HCT116 (cell line): ENCODE data around the gene ITGAE. TPM values are rescaled to one million over a fixed set of nuclear protein-coding genes. Genes with fewer than 3 reads are reported as not detected.

Source experiments
- ATAC-seq: fragments of 200-7000 bp; cut with Tn5 transposase; 2 replicates; pipeline ENCODE4 v1.9.1; 2020; ENCODE audit warnings: mild to moderate bottlenecking, moderate library complexity
- BruUV-seq: library from RNA; stranded (reverse); fragments of 400-500 nt; replicated peaks from 2 replicates; lab custom pipeline; 2021; lab: Mats Ljungman, UMichigan
- CTCF ChIA-PET: fragments of 300-600 bp; sonication (Branson Sonifier 250); formaldehyde crosslinking; loops from one replicate; lab custom pipeline; 2021; ENCODE audit warnings: antibody characterized with exemption; lab: Charles Lee
- POLR2A ChIA-PET: fragments of 300-600, 350-600 bp; sonication (Branson Sonifier 250); formaldehyde crosslinking; loops from one replicate; lab custom pipeline; 2021; ENCODE audit warnings: antibody characterized with exemption; lab: Charles Lee
- RAD21 ChIA-PET, 2 experiments: fragments of 300-600 bp; sonication (Branson Sonifier 250); formaldehyde crosslinking; loops; one replicate each; lab custom pipeline; 2023; ENCODE audit warnings: low total read pairs in 2 of 2; ENCODE audit not compliant: uncharacterized antibody in 2 of 2, unreplicated experiment in 2 of 2, low non-redundant PET in 1 of 2; lab: Charles Lee
- DNase-seq: peaks from one replicate; pipeline ENCODE4 v3.0.0-alpha.2; 2010; ENCODE audit warnings: low read depth, low spot score
- H2AFZ ChIP-seq: fragments of 200-600 bp; shearing (Covaris generic), sonication (generic); 2 replicates; pipeline ENCODE4 v1.6.1; 2017; ENCODE audit warnings: low read depth, mixed run types, mixed read lengths, antibody characterized with exemption, low read length; ENCODE audit not compliant: poor library complexity, severe bottlenecking
- H3K27ac ChIP-seq: 2 replicates; pipeline ENCODE4 v1.5.1; 2012; ENCODE audit warnings: low read depth, low read length
- H3K27me3 ChIP-seq: fragments of 200-600 bp; sonication (generic); 2 replicates; pipeline ENCODE4 v1.6.1; 2016; ENCODE audit warnings: mixed run types, low read length, mixed read lengths; ENCODE audit not compliant: insufficient read depth
- H3K36me3 ChIP-seq, 2 experiments: fragments of 200-500 bp in 1 of 2; fragments of 200-600 bp in 1 of 2; sonication (Bioruptor generic) in 1 of 2; sonication (generic) in 1 of 2; 2 replicates each; pipeline versions ENCODE4 v1.5.1 to v1.6.1; 2014 to 2016; ENCODE audit warnings: low read length in 2 of 2, inconsistent platforms in 1 of 2, mixed read lengths in 1 of 2, mixed run types in 1 of 2; ENCODE audit not compliant: insufficient read depth in 2 of 2, control insufficient read depth in 1 of 2
- H3K4me1 ChIP-seq, 2 experiments: fragments of 200-600 bp in 1 of 2; sonication (generic) in 1 of 2; 2 replicates each; pipeline versions ENCODE4 v1.5.1 to v1.6.1; 2012 to 2017; ENCODE audit warnings: low read length in 2 of 2, inconsistent platforms in 1 of 2, mild to moderate bottlenecking in 1 of 2, mixed read lengths in 1 of 2, mixed run types in 1 of 2, moderate library complexity in 1 of 2; ENCODE audit not compliant: insufficient read depth in 2 of 2, control insufficient read depth in 1 of 2
- H3K4me2 ChIP-seq: fragments of 200-600 bp; sonication (generic); 2 replicates; pipeline ENCODE4 v1.6.1; 2017; ENCODE audit warnings: mixed run types, low read length, mixed read lengths
- H3K4me3 ChIP-seq, 2 experiments: fragments of 200-600 bp in 1 of 2; sonication (generic) in 1 of 2; replicated peaks in 1 of 2; 2 replicates each; pipeline ENCODE4 v1.5.1; 2011 to 2016; ENCODE audit warnings: low read length in 2 of 2, control low read depth in 1 of 2, low read depth in 1 of 2, mild to moderate bottlenecking in 1 of 2, mixed read lengths in 1 of 2, mixed run types in 1 of 2
- H3K79me2 ChIP-seq: fragments of 200-600 bp; sonication (generic); 2 replicates; pipeline ENCODE4 v1.6.1; 2017; ENCODE audit warnings: mild to moderate bottlenecking, mixed run types, low read length, moderate library complexity, mixed read lengths; ENCODE audit not compliant: insufficient read depth
- H3K9ac ChIP-seq: fragments of 200-600 bp; sonication (generic); 2 replicates; pipeline ENCODE4 v1.6.1; 2016; ENCODE audit warnings: low read length, mixed read lengths
- H3K9me2 ChIP-seq: fragments of 200-600 bp; sonication (generic), shearing (Covaris generic); 2 replicates; pipeline ENCODE4 v1.6.1; 2017; ENCODE audit warnings: mixed run types, mild to moderate bottlenecking, moderate library complexity; ENCODE audit not compliant: insufficient read depth
- H3K9me3 ChIP-seq, 2 experiments: fragments of 200-500 bp in 1 of 2; fragments of 200-600 bp in 1 of 2; sonication (Bioruptor generic) in 1 of 2; sonication (generic) in 1 of 2; 2 replicates each; pipeline ENCODE4 v1.6.1; 2014 to 2017; ENCODE audit warnings: low read length in 2 of 2, mixed read lengths in 2 of 2, inconsistent platforms in 1 of 2, low read depth in 1 of 2, mild to moderate bottlenecking in 1 of 2, mixed run types in 1 of 2, moderate library complexity in 1 of 2; ENCODE audit not compliant: control insufficient read depth in 1 of 2, insufficient read depth in 1 of 2
- H4K20me1 ChIP-seq: fragments of 200-600 bp; sonication (generic), shearing (Covaris generic); 2 replicates; pipeline ENCODE4 v1.6.1; 2017; ENCODE audit warnings: mixed run types, mild to moderate bottlenecking, moderate library complexity; ENCODE audit not compliant: insufficient read depth
- CBX3 ChIP-seq: IDR thresholded peaks from 2 replicates; pipeline ENCODE4 v1.6.1; 2012; ENCODE audit warnings: low read depth
- CEBPB ChIP-seq: IDR thresholded peaks from 2 replicates; pipeline ENCODE4 v1.6.1; 2012; ENCODE audit warnings: low read depth
- EZH2 ChIP-seq: fragments of 200-600 bp; sonication (generic); IDR thresholded peaks from 2 replicates; pipeline ENCODE4 v1.6.1; 2017; ENCODE audit warnings: antibody characterized with exemption, mixed run types
- EZH2phosphoT487 ChIP-seq: fragments of 200-600 bp; IDR thresholded peaks from 2 replicates; pipeline ENCODE4 v1.6.1; 2018; ENCODE audit warnings: antibody characterized with exemption, borderline replicate concordance
- FOSL1 ChIP-seq: IDR thresholded peaks from 2 replicates; pipeline ENCODE4 v1.6.1; 2012; ENCODE audit warnings: low read depth
- JUND ChIP-seq: IDR thresholded peaks from 2 replicates; pipeline ENCODE4 v1.6.1; 2012
- RAD21 ChIP-seq: IDR thresholded peaks from 2 replicates; pipeline ENCODE4 v1.6.1; 2012; ENCODE audit warnings: low read depth, mild to moderate bottlenecking
- SIN3A ChIP-seq: IDR thresholded peaks from 2 replicates; pipeline ENCODE4 v1.6.1; 2012; ENCODE audit warnings: low read depth
- SP1 ChIP-seq: IDR thresholded peaks from 2 replicates; pipeline ENCODE4 v1.6.1; 2012; ENCODE audit warnings: low read depth
- SRF ChIP-seq: IDR thresholded peaks from 2 replicates; pipeline ENCODE4 v1.6.1; 2012; ENCODE audit warnings: low read depth
- TCF7L2 ChIP-seq: IDR thresholded peaks from 2 replicates; pipeline ENCODE4 v1.7.0; 2011; ENCODE audit warnings: borderline replicate concordance, inconsistent platforms; ENCODE audit not compliant: insufficient read depth, insufficient read length; ENCODE audit errors: extremely low read depth
- ZNF274 ChIP-seq: fragments of 200-500 bp; sonication (Bioruptor generic); IDR thresholded peaks from 2 replicates; pipeline ENCODE4 v1.6.1; 2014; ENCODE audit warnings: mild to moderate bottlenecking, low read depth, low read length, inconsistent platforms
- intact Hi-C: fragments of 100-400 bp; cut with micrococcal nuclease; formaldehyde crosslinking; loops from 2 replicates; pipeline ENCODE4 v1.10.0; 2022
- total RNA-seq: library from RNA; stranded (reverse); gene quantifications from one replicate; pipeline ENCODE4 v1.2.1, GENCODE V29; 2021; ENCODE audit not compliant: unreplicated experiment
- TF ChIP-seq, protein P1 (sequence below), 3 experiments: fragments of 200-600 bp in 1 of 3; sonication (generic) in 1 of 3; IDR thresholded peaks in 2 of 3; conservative IDR thresholded peaks in 1 of 3; 2 replicates each; pipeline ENCODE4 v1.5.1; 2012 to 2017; ENCODE audit warnings: low read depth in 2 of 3, low read length in 2 of 3, antibody characterized with exemption in 1 of 3, borderline replicate concordance in 1 of 3, control low read depth in 1 of 3, mild to moderate bottlenecking in 1 of 3, mixed read lengths in 1 of 3, mixed run types in 1 of 3, moderate library complexity in 1 of 3; ENCODE audit not compliant: insufficient read depth in 1 of 3
- TF ChIP-seq, protein P2 (sequence below): IDR thresholded peaks from 2 replicates; pipeline ENCODE4 v1.6.1; 2012; ENCODE audit warnings: low read depth
- TF ChIP-seq, protein P3 (sequence below): IDR thresholded peaks from 2 replicates; pipeline ENCODE4 v1.6.1; 2011; ENCODE audit warnings: mild to moderate bottlenecking, low read length, moderate library complexity; ENCODE audit not compliant: insufficient replicate concordance; ENCODE audit errors: extremely low read depth

The ITGAE gene
- total RNA-seq, 1 experiment from 2014 or later = 19.9 TPM

DNA sequence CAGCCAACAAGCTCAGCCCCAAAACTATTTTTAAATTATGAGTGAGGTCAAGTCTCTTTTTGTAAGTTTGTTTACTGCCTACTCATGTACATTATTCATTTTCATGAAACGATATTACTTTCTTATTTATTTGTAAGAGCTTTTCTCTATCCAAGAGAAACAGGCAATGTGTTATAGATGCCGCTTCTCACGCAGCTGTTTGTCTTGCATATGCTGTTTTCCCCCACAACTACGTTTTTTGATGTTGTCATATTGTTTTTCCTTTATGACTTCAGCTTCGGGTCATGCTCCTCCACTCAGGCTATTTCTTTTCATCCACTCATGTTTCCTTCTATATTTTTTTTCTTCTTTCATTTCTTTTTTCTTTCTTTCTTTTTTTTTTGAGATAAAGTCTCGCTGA, 20.0 kb downstream of the ITGAE start:
- no TSS peak for BruUV-seq
- ATAC-seq (no peak), DNase-seq (no peak)
- Histone ChIP-seq H3K27ac (no peak overlapping the region), H3K4me3 (no peak overlapping the region), H3K36me3 (no peaks in the 10 kb centered on the region), H2AFZ (no peak overlapping the region), H3K9me2 (no peaks in the 10 kb centered on the region), H3K9ac (no peak overlapping the region), H4K20me1 (no peaks in the 10 kb centered on the region), H3K4me2 (no peak overlapping the region), H3K79me2 (no peaks in the 10 kb centered on the region), H3K9me3 (no peaks in the 10 kb centered on the region), H3K27me3 (no peaks in the 10 kb centered on the region), H3K4me1 (no peaks in the 10 kb centered on the region)
- ChIA-PET RAD21 (no interaction called here), POLR2A (no interaction called here), CTCF (no interaction called here)
- TF ChIP-seq EZH2phosphoT487 = no peak
- no peak for TF ChIP-seq SRF
- TF ChIP-seq SP1 = no peak
- no peak for TF ChIP-seq JUND
- TF ChIP-seq, protein P1, sequence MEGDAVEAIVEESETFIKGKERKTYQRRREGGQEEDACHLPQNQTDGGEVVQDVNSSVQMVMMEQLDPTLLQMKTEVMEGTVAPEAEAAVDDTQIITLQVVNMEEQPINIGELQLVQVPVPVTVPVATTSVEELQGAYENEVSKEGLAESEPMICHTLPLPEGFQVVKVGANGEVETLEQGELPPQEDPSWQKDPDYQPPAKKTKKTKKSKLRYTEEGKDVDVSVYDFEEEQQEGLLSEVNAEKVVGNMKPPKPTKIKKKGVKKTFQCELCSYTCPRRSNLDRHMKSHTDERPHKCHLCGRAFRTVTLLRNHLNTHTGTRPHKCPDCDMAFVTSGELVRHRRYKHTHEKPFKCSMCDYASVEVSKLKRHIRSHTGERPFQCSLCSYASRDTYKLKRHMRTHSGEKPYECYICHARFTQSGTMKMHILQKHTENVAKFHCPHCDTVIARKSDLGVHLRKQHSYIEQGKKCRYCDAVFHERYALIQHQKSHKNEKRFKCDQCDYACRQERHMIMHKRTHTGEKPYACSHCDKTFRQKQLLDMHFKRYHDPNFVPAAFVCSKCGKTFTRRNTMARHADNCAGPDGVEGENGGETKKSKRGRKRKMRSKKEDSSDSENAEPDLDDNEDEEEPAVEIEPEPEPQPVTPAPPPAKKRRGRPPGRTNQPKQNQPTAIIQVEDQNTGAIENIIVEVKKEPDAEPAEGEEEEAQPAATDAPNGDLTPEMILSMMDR (IDR thresholded peaks at IDR 0.05 in 2 of 3, conservative IDR thresholded peaks at IDR 0.05 in 1 of 3; ENCODE audit: borderline replicate concordance in 1 of 3, insufficient read depth in 1 of 3, low read depth in 2 of 3, low read length in 2 of 3) = no peak
- no peak for TF ChIP-seq RAD21
- TF ChIP-seq SIN3A = no peak
- TF ChIP-seq FOSL1 = no peak
- no peak for TF ChIP-seq TCF7L2
- no peak for TF ChIP-seq ZNF274
- TF ChIP-seq EZH2 = no peak
- TF ChIP-seq, protein P2, sequence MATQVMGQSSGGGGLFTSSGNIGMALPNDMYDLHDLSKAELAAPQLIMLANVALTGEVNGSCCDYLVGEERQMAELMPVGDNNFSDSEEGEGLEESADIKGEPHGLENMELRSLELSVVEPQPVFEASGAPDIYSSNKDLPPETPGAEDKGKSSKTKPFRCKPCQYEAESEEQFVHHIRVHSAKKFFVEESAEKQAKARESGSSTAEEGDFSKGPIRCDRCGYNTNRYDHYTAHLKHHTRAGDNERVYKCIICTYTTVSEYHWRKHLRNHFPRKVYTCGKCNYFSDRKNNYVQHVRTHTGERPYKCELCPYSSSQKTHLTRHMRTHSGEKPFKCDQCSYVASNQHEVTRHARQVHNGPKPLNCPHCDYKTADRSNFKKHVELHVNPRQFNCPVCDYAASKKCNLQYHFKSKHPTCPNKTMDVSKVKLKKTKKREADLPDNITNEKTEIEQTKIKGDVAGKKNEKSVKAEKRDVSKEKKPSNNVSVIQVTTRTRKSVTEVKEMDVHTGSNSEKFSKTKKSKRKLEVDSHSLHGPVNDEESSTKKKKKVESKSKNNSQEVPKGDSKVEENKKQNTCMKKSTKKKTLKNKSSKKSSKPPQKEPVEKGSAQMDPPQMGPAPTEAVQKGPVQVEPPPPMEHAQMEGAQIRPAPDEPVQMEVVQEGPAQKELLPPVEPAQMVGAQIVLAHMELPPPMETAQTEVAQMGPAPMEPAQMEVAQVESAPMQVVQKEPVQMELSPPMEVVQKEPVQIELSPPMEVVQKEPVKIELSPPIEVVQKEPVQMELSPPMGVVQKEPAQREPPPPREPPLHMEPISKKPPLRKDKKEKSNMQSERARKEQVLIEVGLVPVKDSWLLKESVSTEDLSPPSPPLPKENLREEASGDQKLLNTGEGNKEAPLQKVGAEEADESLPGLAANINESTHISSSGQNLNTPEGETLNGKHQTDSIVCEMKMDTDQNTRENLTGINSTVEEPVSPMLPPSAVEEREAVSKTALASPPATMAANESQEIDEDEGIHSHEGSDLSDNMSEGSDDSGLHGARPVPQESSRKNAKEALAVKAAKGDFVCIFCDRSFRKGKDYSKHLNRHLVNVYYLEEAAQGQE = no peak
- TF ChIP-seq CEBPB = no peak
- no peak for TF ChIP-seq CBX3
- TF ChIP-seq, protein P3, sequence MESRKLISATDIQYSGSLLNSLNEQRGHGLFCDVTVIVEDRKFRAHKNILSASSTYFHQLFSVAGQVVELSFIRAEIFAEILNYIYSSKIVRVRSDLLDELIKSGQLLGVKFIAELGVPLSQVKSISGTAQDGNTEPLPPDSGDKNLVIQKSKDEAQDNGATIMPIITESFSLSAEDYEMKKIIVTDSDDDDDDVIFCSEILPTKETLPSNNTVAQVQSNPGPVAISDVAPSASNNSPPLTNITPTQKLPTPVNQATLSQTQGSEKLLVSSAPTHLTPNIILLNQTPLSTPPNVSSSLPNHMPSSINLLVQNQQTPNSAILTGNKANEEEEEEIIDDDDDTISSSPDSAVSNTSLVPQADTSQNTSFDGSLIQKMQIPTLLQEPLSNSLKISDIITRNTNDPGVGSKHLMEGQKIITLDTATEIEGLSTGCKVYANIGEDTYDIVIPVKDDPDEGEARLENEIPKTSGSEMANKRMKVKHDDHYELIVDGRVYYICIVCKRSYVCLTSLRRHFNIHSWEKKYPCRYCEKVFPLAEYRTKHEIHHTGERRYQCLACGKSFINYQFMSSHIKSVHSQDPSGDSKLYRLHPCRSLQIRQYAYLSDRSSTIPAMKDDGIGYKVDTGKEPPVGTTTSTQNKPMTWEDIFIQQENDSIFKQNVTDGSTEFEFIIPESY = no peak
- intact Hi-C loops = no loop called here
